Liver (tissue), 9 donors: Measurements from ENCODE around the gene PFDN2. TPM values are rescaled to one million over a fixed set of nuclear protein-coding genes. Genes with fewer than 3 reads are reported as not detected.

ENCODE experiments used
- DNase-seq: peaks from one replicate; pipeline ENCODE4 v3.0.0-alpha.2; 2017; ENCODE audit warnings: low spot score
- H3K27ac ChIP-seq, 2 donors: one replicate each; pipeline ENCODE4 v1.7.0; 2013; ENCODE audit warnings: inconsistent platforms in 2 of 2, low read length in 2 of 2, control low read depth in 1 of 2, low read depth in 1 of 2, mild to moderate bottlenecking in 1 of 2
- H3K27me3 ChIP-seq, 4 donors: one replicate each; pipeline versions ENCODE4 v1.6.1 to v1.7.0; 2013; ENCODE audit warnings: low read length in 3 of 4, inconsistent platforms in 1 of 4, mild to moderate bottlenecking in 1 of 4, moderate library complexity in 1 of 4; ENCODE audit not compliant: control insufficient read depth in 4 of 4, insufficient read depth in 4 of 4
- H3K36me3 ChIP-seq, 4 donors: one replicate each; pipeline versions ENCODE4 v1.6.1 to v1.7.0; 2013; ENCODE audit warnings: low read length in 3 of 4, mild to moderate bottlenecking in 3 of 4, low read depth in 1 of 4, moderate library complexity in 1 of 4; ENCODE audit not compliant: control insufficient read depth in 4 of 4, insufficient read depth in 3 of 4
- H3K4me1 ChIP-seq, 4 donors: one replicate each; pipeline versions ENCODE4 v1.6.1 to v1.7.0; 2013; ENCODE audit warnings: low read length in 3 of 4, mild to moderate bottlenecking in 3 of 4, moderate library complexity in 1 of 4; ENCODE audit not compliant: control insufficient read depth in 4 of 4, insufficient read depth in 4 of 4
- H3K4me3 ChIP-seq, 3 donors: one replicate each; pipeline versions ENCODE4 v1.6.1 to v1.7.0; 2013; ENCODE audit warnings: low read length in 3 of 3, control low read depth in 1 of 3, low read depth in 1 of 3, mild to moderate bottlenecking in 1 of 3
- H3K9ac ChIP-seq, 2 donors: one replicate each; pipeline ENCODE4 v1.7.0; 2013; ENCODE audit warnings: low read length in 2 of 2, mild to moderate bottlenecking in 2 of 2, moderate library complexity in 2 of 2, control low read depth in 1 of 2, low read depth in 1 of 2
- H3K9me3 ChIP-seq, 4 donors: one replicate each; pipeline versions ENCODE4 v1.6.1 to v1.7.0; 2013; ENCODE audit warnings: low read length in 3 of 4; ENCODE audit not compliant: control insufficient read depth in 4 of 4
- CTCF ChIP-seq: fragments of 150-350 bp; IDR thresholded peaks from 2 replicates; pipeline ENCODE4 v1.5.1; 2017; ENCODE audit warnings: improper control_type of control experiment, low read depth, low read length; ENCODE audit not compliant: missing input control
- EGR1 ChIP-seq, 2 donors: IDR thresholded peaks; 2 replicates each; pipeline ENCODE4 v1.6.1; 2016 to 2018; ENCODE audit warnings: antibody characterized with exemption in 2 of 2, low read depth in 2 of 2
- FOXA2 ChIP-seq: IDR thresholded peaks from 2 replicates; pipeline ENCODE4 v1.6.1; 2016; ENCODE audit warnings: antibody characterized with exemption
- GABPA ChIP-seq, 2 donors: IDR thresholded peaks in 1 of 2; conservative IDR thresholded peaks in 1 of 2; 2 replicates each; pipeline ENCODE4 v1.6.1; 2016; ENCODE audit warnings: antibody characterized with exemption in 2 of 2, mild to moderate bottlenecking in 1 of 2, moderate library complexity in 1 of 2
- HNF4A ChIP-seq, 2 donors: conservative IDR thresholded peaks; 2 replicates each; pipeline ENCODE4 v1.6.1; 2016; ENCODE audit warnings: antibody characterized with exemption in 2 of 2, mild to moderate bottlenecking in 2 of 2
- JUND ChIP-seq, 2 donors: IDR thresholded peaks; 2 replicates each; pipeline ENCODE4 v1.6.1; 2016; ENCODE audit warnings: antibody characterized with exemption in 2 of 2
- RAD21 ChIP-seq, 2 donors: IDR thresholded peaks; 2 replicates each; pipeline ENCODE4 v1.6.1; 2016; ENCODE audit warnings: antibody characterized with exemption in 2 of 2, mild to moderate bottlenecking in 2 of 2
- RXRA ChIP-seq, 2 donors: IDR thresholded peaks; 2 replicates each; pipeline ENCODE4 v1.6.1; 2017 to 2018; ENCODE audit warnings: antibody characterized with exemption in 2 of 2, mild to moderate bottlenecking in 1 of 2
- TAF1 ChIP-seq: conservative IDR thresholded peaks from 2 replicates; pipeline ENCODE4 v1.6.1; 2016; ENCODE audit warnings: antibody characterized with exemption, mild to moderate bottlenecking
- YY1 ChIP-seq: IDR thresholded peaks from 2 replicates; pipeline ENCODE4 v1.6.1; 2016; ENCODE audit warnings: antibody characterized with exemption, mild to moderate bottlenecking
- ZBTB33 ChIP-seq: IDR thresholded peaks from 2 replicates; pipeline ENCODE4 v1.6.1; 2016; ENCODE audit warnings: antibody characterized with exemption
- WGBS: extraction: QIAGEN DNeasy Blood & Tissue Kit; methylation state at CpG from one replicate; pipeline ENCODE4 v1.1.7; 2013; 5-methylcytosine and 5-hydroxymethylcytosine counted together
- polyA plus RNA-seq, 2 donors: library from polyadenylated mRNA; stranded (reverse) in 1 of 2; unstranded in 1 of 2; fragments of 200-250 nt in 1 of 2; fragments of >200 nt in 1 of 2; fragmentation: Nextera tagmentation in 1 of 2; extraction: Ambion mirVana in 1 of 2; gene quantifications; one replicate each; pipeline versions ENCODE4 v1.2.1 to v1.2.3, GENCODE V29; 2013 to 2015
- total RNA-seq, 2 donors: library from RNA; depleted of rRNA; stranded (reverse); fragments of >200 nt; gene quantifications; one replicate each; pipeline ENCODE4 v1.2.3, GENCODE V29; 2014
- TF ChIP-seq, protein P1 (sequence below): IDR thresholded peaks from 2 replicates; pipeline ENCODE4 v1.6.1; 2016; ENCODE audit warnings: antibody characterized with exemption
- TF ChIP-seq, protein P2 (sequence below): IDR thresholded peaks from 2 replicates; pipeline ENCODE4 v1.6.1; 2016; ENCODE audit warnings: antibody characterized with exemption
- TF ChIP-seq, protein P3 (sequence below): IDR thresholded peaks from 2 replicates; pipeline ENCODE4 v1.6.1; 2016; ENCODE audit warnings: antibody characterized with exemption, mild to moderate bottlenecking
- donor health status: healthy.
- donor health status: healthy.
- donor health status: healthy.
- donor health status: healthy.
- donor health status: healthy.

The PFDN2 gene
- total and polyA plus RNA-seq, 4 donors: 12.4 to 61.9 (median 34.0) TPM

DNA sequence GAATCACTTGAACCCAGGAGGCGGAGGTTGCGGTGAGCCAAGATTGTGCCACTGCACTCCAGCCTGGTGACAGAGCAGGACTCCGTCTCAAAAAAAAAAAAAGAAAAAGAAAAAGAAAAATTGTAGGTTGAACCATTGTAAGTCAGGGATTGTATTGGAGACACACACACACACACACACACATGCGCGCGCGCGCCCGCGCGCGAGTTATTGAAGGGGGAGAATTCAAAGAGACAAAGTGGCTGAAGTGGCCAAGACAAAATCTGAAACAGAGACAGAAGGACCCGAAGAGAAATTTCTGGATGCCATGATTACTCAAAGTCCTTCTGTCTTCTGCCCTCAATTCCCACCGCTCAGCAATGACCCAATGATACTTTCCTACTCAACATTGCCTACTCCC lies 23.4 kb downstream of the PFDN2 start (continued):
- TF ChIP-seq, protein P1, sequence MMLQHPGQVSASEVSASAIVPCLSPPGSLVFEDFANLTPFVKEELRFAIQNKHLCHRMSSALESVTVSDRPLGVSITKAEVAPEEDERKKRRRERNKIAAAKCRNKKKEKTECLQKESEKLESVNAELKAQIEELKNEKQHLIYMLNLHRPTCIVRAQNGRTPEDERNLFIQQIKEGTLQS: no peak
- TF ChIP-seq CTCF (no peak), RXRA (IDR thresholded peaks at IDR 0.05) (no peak), RAD21 (IDR thresholded peaks at IDR 0.05) (no peak)

DNA sequence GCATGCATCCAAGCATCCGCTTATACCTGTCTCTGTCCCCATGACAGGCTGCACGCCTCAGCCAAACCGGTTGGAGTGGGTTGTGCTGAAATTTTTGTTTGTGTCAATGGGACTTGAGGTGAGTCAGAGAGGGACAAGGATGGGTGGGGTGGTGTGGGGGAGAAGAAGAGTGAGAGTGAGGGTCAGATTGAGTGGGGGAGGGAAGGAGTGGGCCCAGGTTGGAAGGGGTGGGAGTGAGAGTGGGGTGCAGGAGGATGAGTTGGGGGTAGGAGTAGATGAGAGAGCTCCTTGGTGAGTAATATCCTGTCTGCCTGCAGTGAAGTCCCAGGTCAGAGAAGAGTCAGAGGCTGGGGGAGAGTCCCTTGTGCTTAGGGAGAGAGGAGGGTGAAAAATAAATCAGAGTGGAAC lies 25.2 kb downstream of the PFDN2 start:
- 89% methylated on average over 3 of the region's 3 CpGs for WGBS
- H3K9ac ChIP-seq: no peak overlapping the region
- no peak overlapping the region for H3K27ac ChIP-seq
- no peak overlapping the region for H3K4me3 ChIP-seq
- TF ChIP-seq ZBTB33 (no peak), TAF1 (no peak), HNF4A (conservative IDR thresholded peaks at IDR 0.05) (no peak), YY1 (no peak), JUND (IDR thresholded peaks at IDR 0.05) (no peak), EGR1 (IDR thresholded peaks at IDR 0.05; ENCODE audit: low read depth in 2 of 2) (no peak), GABPA (IDR thresholded peaks at IDR 0.05 in 1 of 2, conservative IDR thresholded peaks at IDR 0.05 in 1 of 2) (no peak), CTCF (no peak), FOXA2 (no peak), RXRA (IDR thresholded peaks at IDR 0.05) (no peak)
- TF ChIP-seq, protein P2, sequence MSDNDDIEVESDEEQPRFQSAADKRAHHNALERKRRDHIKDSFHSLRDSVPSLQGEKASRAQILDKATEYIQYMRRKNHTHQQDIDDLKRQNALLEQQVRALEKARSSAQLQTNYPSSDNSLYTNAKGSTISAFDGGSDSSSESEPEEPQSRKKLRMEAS: no peak
- TF ChIP-seq, protein P3, sequence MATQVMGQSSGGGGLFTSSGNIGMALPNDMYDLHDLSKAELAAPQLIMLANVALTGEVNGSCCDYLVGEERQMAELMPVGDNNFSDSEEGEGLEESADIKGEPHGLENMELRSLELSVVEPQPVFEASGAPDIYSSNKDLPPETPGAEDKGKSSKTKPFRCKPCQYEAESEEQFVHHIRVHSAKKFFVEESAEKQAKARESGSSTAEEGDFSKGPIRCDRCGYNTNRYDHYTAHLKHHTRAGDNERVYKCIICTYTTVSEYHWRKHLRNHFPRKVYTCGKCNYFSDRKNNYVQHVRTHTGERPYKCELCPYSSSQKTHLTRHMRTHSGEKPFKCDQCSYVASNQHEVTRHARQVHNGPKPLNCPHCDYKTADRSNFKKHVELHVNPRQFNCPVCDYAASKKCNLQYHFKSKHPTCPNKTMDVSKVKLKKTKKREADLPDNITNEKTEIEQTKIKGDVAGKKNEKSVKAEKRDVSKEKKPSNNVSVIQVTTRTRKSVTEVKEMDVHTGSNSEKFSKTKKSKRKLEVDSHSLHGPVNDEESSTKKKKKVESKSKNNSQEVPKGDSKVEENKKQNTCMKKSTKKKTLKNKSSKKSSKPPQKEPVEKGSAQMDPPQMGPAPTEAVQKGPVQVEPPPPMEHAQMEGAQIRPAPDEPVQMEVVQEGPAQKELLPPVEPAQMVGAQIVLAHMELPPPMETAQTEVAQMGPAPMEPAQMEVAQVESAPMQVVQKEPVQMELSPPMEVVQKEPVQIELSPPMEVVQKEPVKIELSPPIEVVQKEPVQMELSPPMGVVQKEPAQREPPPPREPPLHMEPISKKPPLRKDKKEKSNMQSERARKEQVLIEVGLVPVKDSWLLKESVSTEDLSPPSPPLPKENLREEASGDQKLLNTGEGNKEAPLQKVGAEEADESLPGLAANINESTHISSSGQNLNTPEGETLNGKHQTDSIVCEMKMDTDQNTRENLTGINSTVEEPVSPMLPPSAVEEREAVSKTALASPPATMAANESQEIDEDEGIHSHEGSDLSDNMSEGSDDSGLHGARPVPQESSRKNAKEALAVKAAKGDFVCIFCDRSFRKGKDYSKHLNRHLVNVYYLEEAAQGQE: no peak
- H3K4me1 ChIP-seq: peaks cover 0 to 5% (median under 1%) of the 10 kb centered on the region in 4 donors
- H3K9me3 ChIP-seq: no peaks in the 10 kb centered on the region
- H3K27me3 ChIP-seq: no peaks in the 10 kb centered on the region
- H3K36me3 ChIP-seq: no peaks in the 10 kb centered on the region
- DNase-seq: no peak
